K562 treated with DMSO at 1 percent for 48 hours (cell line): Measurements from ENCODE around the gene PDGFRA. TPM values are rescaled to one million over a fixed set of nuclear protein-coding genes. Genes with fewer than 3 reads are reported as not detected.

Experiments
- total RNA-seq: library from RNA; unstranded; fragments of 300-600 nt; gene quantifications from 2 replicates; pipeline ENCODE4 v1.2.3, GENCODE V29; 2022; ENCODE audit warnings: low replicate concordance; ENCODE audit errors: extremely low read depth

The PDGFRA gene
- total RNA-seq = not detected in 2 replicates

DNA sequence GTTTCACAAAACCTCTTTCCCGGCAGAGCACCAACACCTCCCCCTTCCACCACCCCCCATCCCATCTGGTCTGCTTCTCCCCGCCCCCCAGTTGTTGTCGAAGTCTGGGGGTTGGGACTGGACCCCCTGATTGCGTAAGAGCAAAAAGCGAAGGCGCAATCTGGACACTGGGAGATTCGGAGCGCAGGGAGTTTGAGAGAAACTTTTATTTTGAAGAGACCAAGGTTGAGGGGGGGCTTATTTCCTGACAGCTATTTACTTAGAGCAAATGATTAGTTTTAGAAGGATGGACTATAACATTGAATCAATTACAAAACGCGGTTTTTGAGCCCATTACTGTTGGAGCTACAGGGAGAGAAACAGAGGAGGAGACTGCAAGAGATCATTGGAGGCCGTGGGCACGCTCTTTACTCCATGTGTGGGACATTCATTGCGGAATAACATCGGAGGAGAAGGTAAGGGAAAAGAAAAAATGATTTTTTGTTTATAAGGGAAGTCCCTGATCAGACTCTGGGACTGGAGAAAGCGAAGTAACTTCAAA lies at the start of gene PDGFRA:
Gene PDGFRA, plus strand, starts transcription at position 333 of the 541 bp plus-strand sequence. CDS start 29,476 bp downstream, outside the sequence.

Other genes with a start within 250 kb of the PDGFRA start
- not detected in 2 replicates for gene CHIC2, start 164.7 kb upstream of the PDGFRA start, total RNA-seq
- gene GSX2, start 129.1 kb upstream of the PDGFRA start, total RNA-seq = not detected in 2 replicates